CD4-positive, alpha-beta T cell (primary cell): ENCODE measurements around the gene ZNF516. TPM values are rescaled to one million over a fixed set of nuclear protein-coding genes. Genes with fewer than 3 reads are reported as not detected.

ENCODE experiments used
- ATAC-seq: fragments of 200-7000 bp; cut with Tn5 transposase; one replicate; pipeline ENCODE4 v1.10.0; 2022; ENCODE audit warnings: mild to moderate bottlenecking; ENCODE audit not compliant: poor library complexity
- CTCF ChIA-PET: fragments of 350-600 bp; sonication (Branson Sonifier 250); formaldehyde crosslinking; loops from one replicate; lab custom pipeline; 2021; ENCODE audit warnings: antibody characterized with exemption, inconsistent platforms; lab: Charles Lee
- POLR2A ChIA-PET: fragments of 350-600 bp; sonication (Branson Sonifier 250); formaldehyde crosslinking; loops from one replicate; lab custom pipeline; 2021; ENCODE audit warnings: antibody characterized with exemption, inconsistent platforms; lab: Charles Lee
- DNase-seq, 14 experiments: peaks; one replicate each; pipeline ENCODE4 v3.0.0-alpha.2; 2013 to 2020; ENCODE audit warnings: mixed read lengths in 2 of 14
- H3K27ac ChIP-seq, 2 donors: one replicate each; pipeline versions ENCODE4 v1.5.1 to v1.7.0; 2013; ENCODE audit warnings: low read length in 2 of 2, low read depth in 1 of 2, mild to moderate bottlenecking in 1 of 2
- H3K27me3 ChIP-seq, 2 experiments: 1 replicate in 1 of 2; 2 replicates in 1 of 2; pipeline versions ENCODE4 v1.6.1 to v1.7.0; 2013; ENCODE audit warnings: low read length in 2 of 2, control low read depth in 1 of 2, mild to moderate bottlenecking in 1 of 2, moderate library complexity in 1 of 2; ENCODE audit not compliant: insufficient read depth in 2 of 2, control insufficient read depth in 1 of 2
- H3K36me3 ChIP-seq: one replicate; pipeline ENCODE4 v1.6.1; 2013; ENCODE audit warnings: low read length, control low read depth; ENCODE audit not compliant: insufficient read depth
- H3K4me1 ChIP-seq: one replicate; pipeline ENCODE4 v1.6.1; 2013; ENCODE audit warnings: low read length, control low read depth; ENCODE audit not compliant: insufficient read depth
- H3K4me3 ChIP-seq: one replicate; pipeline ENCODE4 v1.5.1; 2013; ENCODE audit warnings: mild to moderate bottlenecking, low read length, moderate library complexity
- H3K9me3 ChIP-seq, 2 experiments: 1 replicate in 1 of 2; 2 replicates in 1 of 2; pipeline versions ENCODE4 v1.6.1 to v1.7.0; 2013; ENCODE audit warnings: low read length in 2 of 2, mild to moderate bottlenecking in 2 of 2, control low read depth in 1 of 2, moderate library complexity in 1 of 2; ENCODE audit not compliant: control insufficient read depth in 1 of 2, insufficient read depth in 1 of 2
- H3K27ac Mint-ChIP-seq: one replicate; pipeline ENCODE4 v1.8.0; 2020; ENCODE audit warnings: mixed read lengths
- H3K27me3 Mint-ChIP-seq: one replicate; pipeline ENCODE4 v1.8.0; 2021; ENCODE audit warnings: mixed read lengths
- H3K36me3 Mint-ChIP-seq: one replicate; pipeline ENCODE4 v1.8.0; 2021; ENCODE audit warnings: low read depth, mixed read lengths
- H3K4me1 Mint-ChIP-seq: one replicate; pipeline ENCODE4 v1.8.0; 2021; ENCODE audit warnings: low read depth, mixed read lengths
- H3K4me3 Mint-ChIP-seq: one replicate; pipeline ENCODE4 v1.8.0; 2020; ENCODE audit warnings: mild to moderate bottlenecking, mixed read lengths
- H3K9me3 Mint-ChIP-seq: one replicate; pipeline ENCODE4 v1.8.0; 2020; ENCODE audit warnings: mixed read lengths
- CTCF ChIP-seq: fragments of 200-600 bp; IDR thresholded peaks from one replicate; pipeline ENCODE4 v1.8.0; 2022; ENCODE audit warnings: antibody characterized with exemption, mild to moderate bottlenecking
- intact Hi-C, 2 experiments: fragments of 100-400 bp; cut with DNase I in 1 of 2; cut with micrococcal nuclease in 1 of 2; formaldehyde crosslinking; loops; one replicate each; pipeline versions ENCODE4 v1.15.1 to v1.9.0; 2023 to 2025; cut with DNase I, micrococcal nuclease
- total RNA-seq, 174 experiments: library from RNA in 2 of 174; stranded (reverse) in 2 of 174; gene quantifications; one replicate each; pipeline ENCODE4 v1.2.3 and lab custom pipeline; 2021 to 2026

Gene ZNF516
- total RNA-seq, 2 experiments from 2014 or later: 22.4 to 29.3 TPM

GRCh38 chr18:76419811-76420210, 75.2 kb downstream of the ZNF516 start:
- CTCF ChIA-PET: no interaction called here
- Mint-ChIP-seq H3K27ac (no peak overlapping the region), H3K4me1 (peaks cover 19% of the 10 kb centered on the region), H3K4me3 (no peak overlapping the region), H3K36me3 (no peaks in the 10 kb centered on the region), H3K27me3 (no peaks in the 10 kb centered on the region), H3K9me3 (no peaks in the 10 kb centered on the region)
- intact Hi-C loops: no loop called here
- Histone ChIP-seq H3K27ac (no peak overlapping the region), H3K4me1 (no peaks in the 10 kb centered on the region), H3K9me3 (no peaks in the 10 kb centered on the region), H3K36me3 (no peaks in the 10 kb centered on the region), H3K4me3 (no peak overlapping the region), H3K27me3 (no peaks in the 10 kb centered on the region)
- ATAC-seq (no peak), DNase-seq (no peak)
- no peak for TF ChIP-seq CTCF
- POLR2A ChIA-PET: interaction anchor here (0.5 kb wide), 1 partner anchor 21 kb away, joined by 3 read pairs; no protein-coding TSS in a partner anchor

DNA sequence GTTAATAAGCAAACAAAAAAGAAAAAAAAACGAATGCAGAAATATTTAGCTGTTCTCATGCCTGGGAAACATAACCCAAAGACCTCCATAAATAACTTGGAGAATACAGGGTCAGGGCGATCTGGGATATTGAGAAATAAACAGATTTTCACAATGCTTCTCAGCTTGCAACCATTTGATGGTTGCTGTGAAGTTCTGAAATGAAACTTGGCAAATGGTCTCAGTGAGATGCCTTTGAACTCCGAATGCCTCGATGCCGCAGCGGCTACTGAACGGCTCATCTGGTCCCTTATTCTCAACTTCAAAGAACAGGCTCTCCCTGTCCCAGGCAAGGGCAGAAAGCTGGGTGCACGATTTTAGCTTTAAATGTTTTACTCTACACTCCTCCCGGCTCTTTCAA, 78.1 kb downstream of the ZNF516 start:
- H3K9me3 ChIP-seq: no peaks in the 10 kb centered on the region
- intact Hi-C loops: no loop called here
- no peak for DNase-seq
- H3K27me3 Mint-ChIP-seq: no peaks in the 10 kb centered on the region
- TF ChIP-seq CTCF: no peak
- H3K27ac ChIP-seq: no peak overlapping the region
- H3K4me1 Mint-ChIP-seq: peaks cover 16% of the 10 kb centered on the region
- ATAC-seq: no peak
- ChIA-PET CTCF (no interaction called here), POLR2A (no interaction called here)
- H3K4me1 ChIP-seq: peaks cover 3% of the 10 kb centered on the region
- no peaks in the 10 kb centered on the region for H3K36me3 ChIP-seq
- H3K27me3 ChIP-seq: no peaks in the 10 kb centered on the region
- no peaks in the 10 kb centered on the region for H3K36me3 Mint-ChIP-seq
- no peak overlapping the region for H3K4me3 Mint-ChIP-seq
- H3K27ac Mint-ChIP-seq: no peak overlapping the region
- no peaks in the 10 kb centered on the region for H3K9me3 Mint-ChIP-seq
- no peak overlapping the region for H3K4me3 ChIP-seq

- Mint-ChIP-seq H3K36me3 (no peaks in the 10 kb centered on the region), H3K27me3 (no peaks in the 10 kb centered on the region), H3K4me1 (peaks cover 24% of the 10 kb centered on the region), H3K4me3 (no peak overlapping the region), H3K9me3 (no peaks in the 10 kb centered on the region), H3K27ac (no peak overlapping the region)
- ATAC-seq: no peak
- ChIA-PET POLR2A (no interaction called here), CTCF (no interaction called here)
- intact Hi-C loops: no loop called here
- Histone ChIP-seq H3K27ac (no peak overlapping the region), H3K27me3 (no peaks in the 10 kb centered on the region), H3K4me1 (peaks cover 3% of the 10 kb centered on the region), H3K4me3 (no peak overlapping the region), H3K9me3 (no peaks in the 10 kb centered on the region), H3K36me3 (no peaks in the 10 kb centered on the region)
- peak in 1 of 14 experiments; percentile 13 for DNase-seq
- TF ChIP-seq CTCF: no peak
These were observed 80.0 kb downstream of the ZNF516 start for GRCh38 chr18:76414936-76415621.
